OCI-LY7 (cell line): Measurements from ENCODE around the gene CYP2B6.

Experiments used
- EZH2phosphoT487 ChIP-seq: fragments of 200-600 bp; sonication (generic); IDR thresholded peaks from 2 replicates; pipeline ENCODE4 v1.6.1; 2018; ENCODE audit warnings: low read depth, borderline replicate concordance, mild to moderate bottlenecking, mixed run types, antibody characterized with exemption, low read length, moderate library complexity, mixed read lengths
- TF ChIP-seq, protein P1 (sequence below): fragments of 200-600 bp; sonication (generic); conservative IDR thresholded peaks from 2 replicates; pipeline ENCODE4 v1.5.1; 2014; ENCODE audit warnings: mild to moderate bottlenecking, antibody characterized with exemption, low read length, moderate library complexity, mixed read lengths

- TF ChIP-seq, protein P1, sequence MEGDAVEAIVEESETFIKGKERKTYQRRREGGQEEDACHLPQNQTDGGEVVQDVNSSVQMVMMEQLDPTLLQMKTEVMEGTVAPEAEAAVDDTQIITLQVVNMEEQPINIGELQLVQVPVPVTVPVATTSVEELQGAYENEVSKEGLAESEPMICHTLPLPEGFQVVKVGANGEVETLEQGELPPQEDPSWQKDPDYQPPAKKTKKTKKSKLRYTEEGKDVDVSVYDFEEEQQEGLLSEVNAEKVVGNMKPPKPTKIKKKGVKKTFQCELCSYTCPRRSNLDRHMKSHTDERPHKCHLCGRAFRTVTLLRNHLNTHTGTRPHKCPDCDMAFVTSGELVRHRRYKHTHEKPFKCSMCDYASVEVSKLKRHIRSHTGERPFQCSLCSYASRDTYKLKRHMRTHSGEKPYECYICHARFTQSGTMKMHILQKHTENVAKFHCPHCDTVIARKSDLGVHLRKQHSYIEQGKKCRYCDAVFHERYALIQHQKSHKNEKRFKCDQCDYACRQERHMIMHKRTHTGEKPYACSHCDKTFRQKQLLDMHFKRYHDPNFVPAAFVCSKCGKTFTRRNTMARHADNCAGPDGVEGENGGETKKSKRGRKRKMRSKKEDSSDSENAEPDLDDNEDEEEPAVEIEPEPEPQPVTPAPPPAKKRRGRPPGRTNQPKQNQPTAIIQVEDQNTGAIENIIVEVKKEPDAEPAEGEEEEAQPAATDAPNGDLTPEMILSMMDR, result peak; percentile 42
- TF ChIP-seq EZH2phosphoT487, result no peak
Measured at GRCh38 chr19:41001243-41001971, 10.3 kb downstream of the CYP2B6 start.
